ENCODE measurements around the gene TSPEAR.
"Not testable (repeated sequence)": the region's sequence is repeated elsewhere in the genome, so short reads cannot be mapped to it uniquely, and the experiment has no call there.

DNA sequence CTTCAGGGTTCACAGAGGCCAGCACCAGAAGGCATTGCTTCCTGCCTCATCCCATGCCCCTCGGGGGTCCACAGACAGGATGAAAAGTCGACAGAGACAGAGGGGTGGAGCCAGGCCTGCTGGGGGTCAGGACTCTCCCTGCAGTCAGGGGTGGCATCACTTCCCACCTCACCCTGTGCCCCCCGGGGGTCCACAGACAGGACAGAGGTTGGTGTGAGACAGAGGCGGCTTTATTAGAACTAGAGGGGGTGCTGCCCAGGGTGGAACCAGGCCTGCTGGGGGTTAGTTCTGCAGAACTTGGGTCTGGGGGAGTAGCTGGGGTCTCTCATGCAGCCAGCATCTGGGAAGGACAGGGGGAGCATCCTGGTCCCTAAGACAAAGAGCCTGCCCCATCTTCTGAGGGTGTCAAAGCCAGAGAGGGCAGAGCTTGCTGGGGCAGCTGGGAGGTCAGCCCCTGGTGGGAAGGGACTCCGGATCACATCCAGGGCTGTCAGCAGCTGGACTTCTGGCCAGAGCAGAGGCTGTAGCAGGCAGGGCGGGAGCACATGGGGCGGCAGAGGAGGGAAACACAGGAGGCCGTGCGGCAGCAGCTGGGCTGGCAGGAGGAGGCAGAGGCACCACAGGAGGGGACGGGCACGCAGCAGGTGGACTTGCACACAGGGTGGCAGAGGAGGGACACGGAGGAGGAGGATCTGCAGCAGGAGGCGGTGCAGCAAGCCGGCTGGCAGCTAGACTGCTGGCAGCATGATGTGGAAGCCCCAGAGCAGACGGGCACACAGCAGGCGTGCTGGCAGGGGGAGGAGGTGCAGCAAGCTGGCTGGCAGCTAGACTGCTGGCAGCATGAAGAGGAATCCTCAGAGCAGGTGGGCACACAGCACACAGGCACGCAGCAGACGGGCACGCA is 120.2 kb downstream of the TSPEAR start:
- TF ChIP-seq, protein P1, sequence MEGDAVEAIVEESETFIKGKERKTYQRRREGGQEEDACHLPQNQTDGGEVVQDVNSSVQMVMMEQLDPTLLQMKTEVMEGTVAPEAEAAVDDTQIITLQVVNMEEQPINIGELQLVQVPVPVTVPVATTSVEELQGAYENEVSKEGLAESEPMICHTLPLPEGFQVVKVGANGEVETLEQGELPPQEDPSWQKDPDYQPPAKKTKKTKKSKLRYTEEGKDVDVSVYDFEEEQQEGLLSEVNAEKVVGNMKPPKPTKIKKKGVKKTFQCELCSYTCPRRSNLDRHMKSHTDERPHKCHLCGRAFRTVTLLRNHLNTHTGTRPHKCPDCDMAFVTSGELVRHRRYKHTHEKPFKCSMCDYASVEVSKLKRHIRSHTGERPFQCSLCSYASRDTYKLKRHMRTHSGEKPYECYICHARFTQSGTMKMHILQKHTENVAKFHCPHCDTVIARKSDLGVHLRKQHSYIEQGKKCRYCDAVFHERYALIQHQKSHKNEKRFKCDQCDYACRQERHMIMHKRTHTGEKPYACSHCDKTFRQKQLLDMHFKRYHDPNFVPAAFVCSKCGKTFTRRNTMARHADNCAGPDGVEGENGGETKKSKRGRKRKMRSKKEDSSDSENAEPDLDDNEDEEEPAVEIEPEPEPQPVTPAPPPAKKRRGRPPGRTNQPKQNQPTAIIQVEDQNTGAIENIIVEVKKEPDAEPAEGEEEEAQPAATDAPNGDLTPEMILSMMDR (IDR thresholded peaks at IDR 0.05; ENCODE audit: low read depth, low read length): not testable (repeated sequence)
- not testable (repeated sequence) for TF ChIP-seq POLR2A (IDR thresholded peaks at IDR 0.05; ENCODE audit: extremely low read depth, insufficient read length)

Data from NB4 (cell line).